ENCODE results near the gene GSTK1.
"Not testable (repeated sequence)": the region's sequence is repeated elsewhere in the genome, so short reads cannot be mapped to it uniquely, and the experiment has no call there.

GRCh38 chr7:143213478-143213877, 49.8 kb upstream of the GSTK1 start:
- TF ChIP-seq CTCF (IDR thresholded peaks at IDR 0.05; ENCODE audit: low read length); EZH2 (optimal IDR thresholded peaks at IDR 0.05; ENCODE audit: low read depth, low read length): not testable (repeated sequence)

All from MM.1S (cell line).